ENCODE measurements around the gene PNP.

- TF ChIP-seq EZH2phosphoT487 (IDR thresholded peaks at IDR 0.05; ENCODE audit: borderline replicate concordance, low read depth, low read length) = no peak
- TF ChIP-seq, protein P1, sequence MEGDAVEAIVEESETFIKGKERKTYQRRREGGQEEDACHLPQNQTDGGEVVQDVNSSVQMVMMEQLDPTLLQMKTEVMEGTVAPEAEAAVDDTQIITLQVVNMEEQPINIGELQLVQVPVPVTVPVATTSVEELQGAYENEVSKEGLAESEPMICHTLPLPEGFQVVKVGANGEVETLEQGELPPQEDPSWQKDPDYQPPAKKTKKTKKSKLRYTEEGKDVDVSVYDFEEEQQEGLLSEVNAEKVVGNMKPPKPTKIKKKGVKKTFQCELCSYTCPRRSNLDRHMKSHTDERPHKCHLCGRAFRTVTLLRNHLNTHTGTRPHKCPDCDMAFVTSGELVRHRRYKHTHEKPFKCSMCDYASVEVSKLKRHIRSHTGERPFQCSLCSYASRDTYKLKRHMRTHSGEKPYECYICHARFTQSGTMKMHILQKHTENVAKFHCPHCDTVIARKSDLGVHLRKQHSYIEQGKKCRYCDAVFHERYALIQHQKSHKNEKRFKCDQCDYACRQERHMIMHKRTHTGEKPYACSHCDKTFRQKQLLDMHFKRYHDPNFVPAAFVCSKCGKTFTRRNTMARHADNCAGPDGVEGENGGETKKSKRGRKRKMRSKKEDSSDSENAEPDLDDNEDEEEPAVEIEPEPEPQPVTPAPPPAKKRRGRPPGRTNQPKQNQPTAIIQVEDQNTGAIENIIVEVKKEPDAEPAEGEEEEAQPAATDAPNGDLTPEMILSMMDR (conservative IDR thresholded peaks at IDR 0.05; ENCODE audit: low read length) = no peak
Observed at GRCh38 chr14:20482382-20482781, 13.2 kb downstream of the PNP start.

Data from OCI-LY7 (cell line).